Amygdala (tissue), 56 donors: ENCODE measurements around the gene SHISA9.

Experiments
- DNase-seq, 56 donors: peaks; one replicate each; lab custom pipeline; 2025; lab: John Stamatoyannopoulos, UW

SHISA9 gene

DNA sequence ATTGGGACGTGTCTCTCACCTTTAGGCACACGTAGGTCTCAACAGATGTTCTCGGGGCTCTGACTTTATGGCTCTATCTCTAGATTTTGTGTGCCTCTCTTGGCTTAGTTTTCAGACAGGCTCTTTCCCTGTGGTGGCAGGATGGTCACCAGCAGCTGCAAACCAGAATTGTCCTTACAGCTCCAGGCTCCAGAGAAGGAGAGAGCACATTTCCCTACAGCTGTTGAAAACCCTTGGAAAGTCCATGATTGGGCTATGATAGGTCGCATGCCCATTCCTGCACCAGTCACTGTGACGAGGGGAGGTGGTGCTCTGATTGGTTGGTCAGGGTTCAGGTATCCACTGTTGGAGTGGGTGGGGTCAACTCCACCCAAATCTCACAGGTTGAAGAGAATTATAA, 41.5 kb downstream of the SHISA9 start:
- DNase-seq, result no peak

GRCh38 chr16:12944300-12944699, 42.9 kb downstream of the SHISA9 start:
- no peak for DNase-seq

GRCh38 chr16:12951392-12951791, 50.0 kb downstream of the SHISA9 start:
- DNase-seq, result no peak

- no peak for DNase-seq
Observed at GRCh38 chr16:12951976-12952375, 50.6 kb downstream of the SHISA9 start.

GRCh38 chr16:12958366-12958765, 57.0 kb downstream of the SHISA9 start:
- DNase-seq, result no peak

DNA sequence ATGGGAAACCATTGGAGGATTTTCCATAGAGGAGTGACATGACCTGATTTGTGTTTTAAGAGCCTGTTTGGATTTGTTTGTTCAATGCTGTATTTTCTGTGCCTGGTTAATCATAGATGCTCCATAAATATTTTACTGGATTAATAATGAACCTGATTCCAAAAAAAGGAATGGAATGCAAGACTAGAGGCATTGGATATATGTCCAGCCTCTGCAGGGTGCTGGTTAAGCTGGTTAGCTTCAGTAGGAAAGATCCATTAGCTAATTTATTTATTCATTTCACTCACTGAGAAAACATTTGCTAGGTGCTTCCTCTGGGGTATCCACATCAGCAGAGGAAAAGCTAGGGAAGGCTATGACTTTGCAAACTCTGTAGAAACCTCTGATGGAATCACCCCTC, 57.7 kb downstream of the SHISA9 start:
- DNase-seq, result no peak

DNA sequence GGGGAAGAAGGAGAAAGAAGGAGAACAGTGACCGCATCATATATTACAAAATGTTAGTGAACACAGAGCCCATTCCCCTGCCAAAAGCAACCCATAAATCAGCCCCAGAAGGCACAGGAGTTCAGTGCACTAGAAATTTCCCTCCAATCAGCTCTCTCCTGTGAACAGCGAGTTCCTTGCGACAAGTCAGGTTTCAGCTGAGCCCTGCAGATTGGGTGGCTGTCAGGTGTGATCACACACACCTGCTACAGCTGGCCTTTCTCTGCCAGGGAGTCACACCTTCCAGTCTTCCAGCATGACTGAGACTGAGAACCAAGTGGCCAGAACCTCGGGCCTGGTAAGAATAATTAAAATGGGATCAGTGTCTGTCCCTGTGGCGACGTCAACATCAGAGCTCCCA, 60.2 kb downstream of the SHISA9 start:
- no peak for DNase-seq

DNA sequence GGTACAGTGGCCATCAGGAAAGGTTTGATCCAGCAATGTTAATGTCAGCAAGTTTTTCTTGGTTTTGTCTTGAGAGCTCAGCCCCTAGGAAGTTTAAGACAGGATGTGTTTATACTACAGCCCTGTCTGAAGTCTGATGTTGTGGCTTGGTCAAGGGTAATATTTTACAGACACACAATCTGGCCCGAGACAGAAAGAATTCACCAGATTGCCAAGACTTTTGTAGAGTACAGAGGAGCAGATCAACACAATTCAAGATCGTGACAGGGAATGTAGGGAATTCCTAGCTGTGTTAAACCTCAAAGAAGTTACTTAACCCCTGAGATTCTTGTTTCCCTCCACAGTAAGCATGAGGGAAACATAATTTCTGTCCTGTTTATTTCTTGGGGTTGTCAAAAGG, 63.1 kb downstream of the SHISA9 start:
- no peak for DNase-seq

DNA sequence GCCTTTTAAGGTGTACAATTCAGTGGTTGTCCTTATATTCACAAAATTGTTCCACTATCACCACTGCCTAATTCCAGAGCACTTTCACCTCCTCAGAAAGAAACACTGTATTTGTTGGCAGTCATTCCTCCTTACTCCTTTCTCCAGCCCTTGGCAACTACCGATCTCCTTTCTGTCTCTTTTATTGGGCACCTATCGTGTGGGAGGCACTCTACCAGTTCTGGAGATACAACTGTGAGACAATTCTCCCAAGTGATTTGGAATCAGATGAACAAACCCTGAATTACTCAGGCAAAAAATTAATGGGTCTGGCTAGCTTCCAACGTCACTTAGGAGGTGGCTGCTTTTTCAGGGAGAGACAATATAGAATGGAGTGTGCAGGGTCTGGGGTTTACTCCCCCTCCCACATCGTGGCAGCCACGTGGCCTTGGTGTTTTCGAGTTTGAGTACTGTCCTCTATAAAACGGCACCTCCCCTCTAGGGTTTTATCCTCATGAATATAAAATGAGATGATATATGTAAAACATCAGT, 63.9 kb downstream of the SHISA9 start:
- peak in 9 of 56 donors; percentile 0 to 21 (median 2) for DNase-seq

DNA sequence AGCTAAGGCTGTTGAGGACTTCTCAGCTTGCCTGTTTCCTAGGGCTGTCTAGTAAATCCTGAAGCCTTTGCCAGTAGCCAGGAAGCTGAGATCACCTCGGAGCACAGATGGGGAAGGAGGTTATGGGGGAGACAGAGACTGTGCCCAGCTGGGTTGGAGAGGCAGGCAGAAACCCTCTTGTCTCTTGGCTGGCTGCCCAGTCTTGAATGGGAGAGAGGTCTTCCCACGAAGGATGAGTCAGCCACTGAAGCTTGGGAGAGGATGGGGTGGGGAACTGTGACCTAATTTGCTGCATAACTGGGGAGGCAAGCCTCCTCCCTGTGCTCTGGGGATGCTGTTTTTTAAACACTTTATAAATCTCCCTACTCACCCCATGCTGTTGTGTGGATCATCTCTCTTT, 69.8 kb downstream of the SHISA9 start:
- peak in 49 of 56 donors; percentile 2 to 80 (median 34) for DNase-seq

DNA sequence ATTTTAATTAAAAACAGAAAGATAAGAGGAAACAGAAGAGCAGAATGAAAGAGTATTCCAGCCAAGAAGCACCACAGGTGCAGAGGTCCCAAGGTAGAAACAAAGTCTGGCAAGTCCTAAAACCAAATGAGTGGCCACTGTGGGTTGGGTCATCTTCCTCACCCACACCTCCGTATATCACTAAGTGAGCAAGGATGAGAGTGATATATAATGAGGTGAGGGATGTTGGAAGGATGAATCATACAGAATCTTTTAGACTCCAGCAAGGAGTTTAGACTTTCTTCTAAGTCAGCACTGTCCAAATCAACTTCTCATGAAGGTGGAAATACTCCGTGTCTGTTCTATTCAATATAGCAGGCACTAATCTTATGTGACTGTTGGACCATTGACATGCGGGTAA, 70.8 kb downstream of the SHISA9 start:
- DNase-seq, result no peak

GRCh38 chr16:12975766-12976165, 74.4 kb downstream of the SHISA9 start:
- no peak for DNase-seq

DNA sequence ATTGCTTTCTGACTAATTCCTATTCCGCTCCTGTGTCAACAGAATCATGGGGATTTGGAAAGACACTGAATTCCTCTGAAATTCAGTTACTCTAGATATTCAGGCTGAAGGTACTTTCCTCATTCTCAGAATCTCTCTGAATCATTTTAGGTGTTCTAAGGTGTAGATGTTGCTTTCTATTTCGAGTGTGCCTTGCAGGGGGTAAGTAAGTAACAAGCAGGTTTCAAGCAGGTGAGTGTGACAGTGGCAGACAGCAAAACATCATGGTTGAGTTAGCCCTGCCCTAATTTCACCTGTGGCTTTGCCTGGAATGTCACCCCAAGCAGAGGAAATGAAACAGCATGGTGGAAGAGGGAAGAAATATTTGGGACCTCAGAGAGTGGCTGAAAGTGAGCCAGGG, 75.1 kb downstream of the SHISA9 start:
- no peak for DNase-seq

DNA sequence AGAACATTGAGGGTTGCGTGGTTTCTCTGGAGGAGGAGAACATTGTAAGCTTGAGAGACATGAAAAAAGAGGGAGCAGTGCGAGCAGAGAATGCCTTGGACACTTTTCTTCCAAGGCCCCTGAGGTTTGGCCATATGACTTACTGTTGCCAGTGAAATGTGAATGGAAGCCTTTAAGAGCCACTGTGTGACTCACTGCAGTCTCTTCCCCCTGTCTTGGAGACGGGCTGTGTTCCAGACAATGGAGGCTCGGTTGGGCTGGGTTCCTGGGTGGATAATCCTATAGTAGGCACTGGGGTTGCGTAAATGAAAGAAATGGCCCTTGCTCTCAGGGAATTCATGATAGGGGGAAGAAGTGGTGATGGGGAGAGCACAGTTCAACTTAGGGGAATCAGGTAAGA, 75.5 kb downstream of the SHISA9 start:
- no peak for DNase-seq

DNA sequence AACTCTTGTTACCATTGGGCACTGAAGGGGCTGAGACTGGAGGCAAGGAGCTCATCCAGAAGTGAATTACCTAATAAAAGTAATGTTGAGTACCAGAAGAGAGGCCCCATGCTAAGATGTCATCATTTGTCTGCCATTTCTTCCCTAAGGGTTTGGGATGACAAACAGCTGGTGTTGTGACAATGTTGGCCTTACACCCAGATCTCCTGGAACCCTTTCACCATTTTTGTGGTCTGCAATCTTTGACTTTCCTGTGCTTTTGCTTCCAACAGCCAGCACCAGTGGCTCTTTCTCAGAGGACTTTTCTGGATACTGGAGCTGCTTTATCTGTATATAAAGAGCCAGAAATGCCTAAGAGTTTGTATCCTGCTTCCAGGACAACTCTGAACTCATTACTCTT, 84.1 kb downstream of the SHISA9 start:
- no peak for DNase-seq

- DNase-seq, result no peak
Observed at GRCh38 chr16:12988071-12988470, 86.7 kb downstream of the SHISA9 start.

DNA sequence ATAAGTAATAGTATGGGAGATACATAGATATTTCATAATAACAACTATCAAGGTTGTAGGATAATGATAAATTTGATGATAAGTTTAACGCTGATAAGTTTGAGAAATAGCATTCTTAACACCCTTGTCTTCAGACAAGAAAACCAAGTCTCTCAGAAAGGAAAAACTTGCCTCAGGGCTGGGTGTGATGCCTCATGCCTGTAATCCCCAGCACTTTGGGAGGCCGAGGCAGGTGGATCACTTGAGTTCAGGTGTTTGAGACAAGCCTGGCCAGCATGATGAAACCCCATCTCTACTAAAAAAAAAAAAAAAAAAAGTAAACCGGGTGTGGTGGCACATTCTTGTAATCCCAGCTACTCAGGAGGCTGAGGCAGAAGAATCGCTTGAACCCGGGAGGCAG, 90.7 kb downstream of the SHISA9 start:
- no peak for DNase-seq

DNA sequence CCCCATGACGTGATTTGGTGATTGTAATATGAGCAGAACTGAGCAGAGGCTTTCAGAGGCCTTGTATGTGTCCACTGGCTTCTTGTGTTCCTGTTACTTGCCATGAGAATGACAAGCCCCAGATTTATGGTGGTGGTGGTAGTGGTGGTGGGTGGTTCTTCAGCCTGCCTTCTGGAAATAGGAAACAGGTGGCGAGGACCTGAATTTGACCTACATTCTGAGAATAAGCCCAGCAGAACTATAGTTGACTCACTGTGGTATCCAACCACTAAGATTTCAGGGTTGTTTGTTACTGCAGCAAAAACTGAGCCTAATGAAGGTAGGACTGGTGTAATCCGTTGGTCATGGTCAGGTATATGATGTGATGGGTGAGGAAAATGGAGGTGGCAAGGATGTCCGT, 93.0 kb downstream of the SHISA9 start:
- DNase-seq, result no peak

DNA sequence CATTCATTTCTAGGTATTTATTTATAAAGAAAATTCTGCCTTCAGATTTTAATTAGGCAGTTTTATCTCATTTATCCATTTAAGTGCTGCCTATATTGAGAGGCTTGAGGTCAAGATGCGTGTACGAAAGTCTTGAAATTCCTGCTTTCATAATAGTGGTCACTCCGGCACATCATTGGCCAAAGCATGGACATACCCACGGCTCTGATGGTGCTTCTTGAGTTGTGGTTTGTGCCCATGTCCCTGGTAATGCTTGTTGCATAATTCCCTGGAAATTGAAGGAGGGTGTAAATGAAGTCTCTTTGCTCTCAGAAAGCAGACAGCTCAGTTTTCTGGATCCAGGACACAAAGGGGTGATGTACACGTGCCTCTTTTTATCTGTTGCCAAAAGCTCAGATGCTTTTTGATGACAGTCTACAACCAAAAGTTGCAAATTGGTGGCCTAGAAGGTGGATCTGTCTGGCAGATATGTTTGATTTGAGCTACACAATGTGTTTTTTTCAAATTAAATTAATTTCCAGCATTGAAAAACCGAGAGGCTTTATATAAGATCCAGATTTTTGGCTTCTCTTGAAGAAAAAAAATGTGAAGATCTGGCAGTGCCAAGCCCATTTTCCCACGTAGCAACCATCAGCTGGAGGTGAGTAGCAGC, 94.4 kb downstream of the SHISA9 start:
- DNase-seq, result peak in 3 of 56 donors; percentile 19 to 31 (median 25)

- no peak for DNase-seq
Observed at GRCh38 chr16:12998361-12999085, 97.1 kb downstream of the SHISA9 start.

- no peak for DNase-seq
Observed at GRCh38 chr16:12999368-12999767, 98.0 kb downstream of the SHISA9 start.

GRCh38 chr16:13005721-13006247, 104.4 kb downstream of the SHISA9 start:
- peak in 11 of 56 donors; percentile 1 to 34 (median 11) for DNase-seq
